CD4-positive, CD25-positive, alpha-beta regulatory T cell (primary cell): ENCODE measurements around the gene TMEM117. TPM values are rescaled to one million over a fixed set of nuclear protein-coding genes. Genes with fewer than 3 reads are reported as not detected.

Experiments
- ATAC-seq, 2 donors: fragments of 150-1000 bp; cut with Tn5 transposase; one replicate each; pipeline ENCODE4 v1.10.0; 2021; ENCODE audit warnings: low read depth in 2 of 2, moderate number of reproducible peaks in 2 of 2, moderate library complexity in 1 of 2
- DNase-seq, 3 donors: peaks; one replicate each; pipeline versions ENCODE4 v3.0.0 to v3.0.0-alpha.2; 2012 to 2022; ENCODE audit warnings: mixed read lengths in 1 of 3
- H3K27ac ChIP-seq: one replicate; pipeline ENCODE4 v1.7.0; 2013; ENCODE audit warnings: mild to moderate bottlenecking, low read length; ENCODE audit not compliant: insufficient read depth, poor library complexity, severe bottlenecking
- H3K27me3 ChIP-seq: one replicate; pipeline ENCODE4 v1.7.0; 2013; ENCODE audit warnings: low read length; ENCODE audit not compliant: control insufficient read depth, insufficient read depth
- H3K36me3 ChIP-seq: one replicate; pipeline ENCODE4 v1.7.0; 2013; ENCODE audit warnings: mild to moderate bottlenecking, low read length, moderate library complexity; ENCODE audit not compliant: control insufficient read depth, insufficient read depth
- H3K4me1 ChIP-seq: 2 replicates; pipeline ENCODE4 v1.7.0; 2013; ENCODE audit warnings: mild to moderate bottlenecking, low read length; ENCODE audit not compliant: insufficient read depth, control insufficient read depth, poor library complexity, severe bottlenecking
- H3K4me3 ChIP-seq: one replicate; pipeline ENCODE4 v1.7.0; 2013; ENCODE audit warnings: low read depth, mild to moderate bottlenecking, low read length, moderate library complexity
- H3K9me3 ChIP-seq, 2 experiments: 1 replicate in 1 of 2; 2 replicates in 1 of 2; pipeline ENCODE4 v1.7.0; 2013; ENCODE audit warnings: low read length in 2 of 2, mild to moderate bottlenecking in 1 of 2, moderate library complexity in 1 of 2; ENCODE audit not compliant: control insufficient read depth in 2 of 2
- H3K27ac Mint-ChIP-seq, 3 donors: one replicate each; pipeline ENCODE4 v1.8.0; 2020 to 2022; ENCODE audit warnings: mild to moderate bottlenecking in 3 of 3, mixed read lengths in 3 of 3, moderate library complexity in 2 of 3
- H3K27me3 Mint-ChIP-seq: one replicate; pipeline ENCODE4 v1.8.0; 2022; ENCODE audit warnings: mild to moderate bottlenecking, mixed read lengths
- H3K36me3 Mint-ChIP-seq: one replicate; pipeline ENCODE4 v1.8.0; 2020; ENCODE audit warnings: mixed read lengths
- H3K4me1 Mint-ChIP-seq, 4 donors: one replicate each; pipeline ENCODE4 v1.8.0; 2020 to 2022; ENCODE audit warnings: mixed read lengths in 4 of 4, mild to moderate bottlenecking in 1 of 4
- H3K4me3 Mint-ChIP-seq, 4 donors: one replicate each; pipeline ENCODE4 v1.8.0; 2020 to 2022; ENCODE audit warnings: mild to moderate bottlenecking in 4 of 4, mixed read lengths in 4 of 4, moderate library complexity in 3 of 4
- H3K9me3 Mint-ChIP-seq, 7 donors: one replicate each; pipeline ENCODE4 v1.8.0; 2020 to 2022; ENCODE audit warnings: mixed read lengths in 7 of 7, mild to moderate bottlenecking in 3 of 7, moderate library complexity in 2 of 7
- polyA plus RNA-seq, 4 donors: library from polyadenylated mRNA; unstranded; fragments of 300-500 nt; fragmentation: Illumina TruSeq; gene quantifications; one replicate each; pipeline ENCODE4 v1.2.3, GENCODE V29; 2021
- total RNA-seq: library from RNA; stranded (reverse); gene quantifications from one replicate; pipeline ENCODE4 v1.2.3, GENCODE V29; 2022

Gene TMEM117
- total and polyA plus RNA-seq, 5 donors from 2014 or later, result 2.4 to 4.7 (median 3.2) TPM

DNA sequence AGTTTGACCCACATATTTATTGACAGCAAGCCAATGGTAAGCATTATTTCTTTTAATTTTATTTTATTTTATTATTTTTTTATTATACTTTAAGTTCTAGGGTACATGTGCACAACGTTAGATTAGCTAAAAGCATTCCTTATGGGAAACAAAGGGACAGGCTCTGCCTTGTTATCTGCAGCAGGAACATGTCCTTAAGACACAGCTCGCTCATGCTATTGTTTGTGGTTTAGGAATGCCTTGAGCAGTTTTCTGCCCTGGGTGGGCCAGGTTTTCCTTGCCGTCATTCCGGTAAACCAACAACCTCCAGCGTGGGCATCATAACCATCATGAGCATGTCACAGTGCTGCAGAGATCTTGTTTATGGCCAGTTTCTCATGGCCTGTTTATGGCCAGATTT is 370.2 kb downstream of the TMEM117 start:
- H3K4me1 Mint-ChIP-seq, result no peaks in the 10 kb centered on the region
- no peak overlapping the region for H3K27ac Mint-ChIP-seq
- no peak overlapping the region for H3K4me3 ChIP-seq

DNA sequence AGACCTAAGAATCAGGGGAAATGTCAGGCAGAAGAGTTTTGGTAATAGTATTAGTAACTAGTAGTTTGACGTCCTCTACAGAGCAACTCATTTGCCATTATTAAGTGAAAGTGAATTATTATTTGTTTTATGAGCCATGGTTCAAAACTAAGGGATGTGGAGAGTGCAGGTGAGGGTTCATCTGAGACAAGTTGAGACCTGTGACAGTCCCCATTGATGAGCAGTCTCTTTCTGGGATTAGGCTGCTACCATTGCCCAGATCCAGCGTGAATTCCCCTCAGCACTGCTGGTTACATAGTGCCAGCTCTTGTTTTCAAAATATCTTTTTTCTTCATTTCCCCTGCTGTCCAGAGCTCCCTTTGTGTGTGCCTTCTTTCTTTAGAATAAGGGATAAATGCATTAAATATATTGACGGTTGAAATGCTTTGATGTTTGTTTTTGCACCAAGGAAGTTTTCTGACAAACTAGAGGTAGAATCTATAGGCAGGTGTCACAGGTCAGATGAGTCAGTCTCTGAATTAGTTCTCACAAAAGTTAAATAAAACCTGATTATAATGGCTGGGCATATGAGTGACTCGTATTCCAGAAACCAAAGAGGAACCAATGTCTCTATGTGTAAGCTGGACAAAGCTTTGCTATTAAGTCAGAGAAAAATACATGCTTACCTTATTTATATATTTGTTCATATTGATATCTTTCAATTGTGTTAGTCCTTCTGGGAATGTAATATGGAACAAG is 381.4 kb downstream of the TMEM117 start:
- Histone ChIP-seq H3K9me3 (no peaks in the 10 kb centered on the region), H3K27me3 (no peaks in the 10 kb centered on the region), H3K36me3 (no peaks in the 10 kb centered on the region), H3K27ac (no peak overlapping the region), H3K4me3 (no peak overlapping the region), H3K4me1 (no peaks in the 10 kb centered on the region)
- H3K4me1 Mint-ChIP-seq, result no peaks in the 10 kb centered on the region
- no peaks in the 10 kb centered on the region for H3K27me3 Mint-ChIP-seq
- DNase-seq (no peak), ATAC-seq (no peak)
- H3K9me3 Mint-ChIP-seq, result peaks cover 0 to 6% (median 4%) of the 10 kb centered on the region in 7 donors
- no peak overlapping the region for H3K27ac Mint-ChIP-seq
- no peak overlapping the region for H3K4me3 Mint-ChIP-seq
- H3K36me3 Mint-ChIP-seq, result peaks cover 9% of the 10 kb centered on the region

More for the DNA sequence above, 370.2 kb downstream of the TMEM117 start:
- DNase-seq (no peak), ATAC-seq (no peak)
- no peak overlapping the region for H3K4me3 Mint-ChIP-seq
- Histone ChIP-seq H3K27me3 (no peaks in the 10 kb centered on the region), H3K36me3 (no peaks in the 10 kb centered on the region), H3K4me1 (no peaks in the 10 kb centered on the region), H3K9me3 (no peaks in the 10 kb centered on the region), H3K27ac (no peak overlapping the region)
- H3K27me3 Mint-ChIP-seq, result no peaks in the 10 kb centered on the region
- no peaks in the 10 kb centered on the region for H3K36me3 Mint-ChIP-seq
- H3K9me3 Mint-ChIP-seq, result peaks cover 1 to 13% (median 9%) of the 10 kb centered on the region in 7 donors

DNA sequence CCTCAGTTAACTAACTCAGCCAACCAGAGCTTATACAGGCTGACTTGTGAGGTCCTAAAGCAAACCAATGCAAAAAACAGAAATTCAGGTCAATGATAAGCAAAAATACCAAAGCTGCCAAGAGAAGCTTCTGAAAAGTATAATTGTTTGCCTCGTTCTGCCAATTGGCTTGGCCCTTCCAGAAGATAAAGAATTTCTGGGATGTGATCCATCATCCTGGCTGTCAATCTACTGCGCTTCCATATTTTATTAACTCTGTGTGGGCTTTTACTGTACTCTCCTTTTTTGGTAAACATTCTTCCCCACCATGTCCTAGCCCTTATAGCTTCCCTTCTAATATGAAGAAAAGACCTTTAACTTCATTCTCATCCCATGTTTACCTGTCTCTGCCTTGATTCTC is 387.9 kb downstream of the TMEM117 start:
- Mint-ChIP-seq H3K9me3 (peaks cover 0 to 5% (median 0%) of the 10 kb centered on the region in 7 donors), H3K27ac (no peak overlapping the region), H3K4me1 (peaks cover 0 to 4% (median 0%) of the 10 kb centered on the region in 4 donors), H3K36me3 (no peaks in the 10 kb centered on the region), H3K4me3 (no peak overlapping the region), H3K27me3 (no peaks in the 10 kb centered on the region)
- DNase-seq (no peak), ATAC-seq (no peak)
- no peaks in the 10 kb centered on the region for H3K9me3 ChIP-seq
- no peaks in the 10 kb centered on the region for H3K4me1 ChIP-seq
- no peak overlapping the region for H3K27ac ChIP-seq
- no peak overlapping the region for H3K4me3 ChIP-seq
- no peaks in the 10 kb centered on the region for H3K36me3 ChIP-seq
- H3K27me3 ChIP-seq, result no peaks in the 10 kb centered on the region

DNA sequence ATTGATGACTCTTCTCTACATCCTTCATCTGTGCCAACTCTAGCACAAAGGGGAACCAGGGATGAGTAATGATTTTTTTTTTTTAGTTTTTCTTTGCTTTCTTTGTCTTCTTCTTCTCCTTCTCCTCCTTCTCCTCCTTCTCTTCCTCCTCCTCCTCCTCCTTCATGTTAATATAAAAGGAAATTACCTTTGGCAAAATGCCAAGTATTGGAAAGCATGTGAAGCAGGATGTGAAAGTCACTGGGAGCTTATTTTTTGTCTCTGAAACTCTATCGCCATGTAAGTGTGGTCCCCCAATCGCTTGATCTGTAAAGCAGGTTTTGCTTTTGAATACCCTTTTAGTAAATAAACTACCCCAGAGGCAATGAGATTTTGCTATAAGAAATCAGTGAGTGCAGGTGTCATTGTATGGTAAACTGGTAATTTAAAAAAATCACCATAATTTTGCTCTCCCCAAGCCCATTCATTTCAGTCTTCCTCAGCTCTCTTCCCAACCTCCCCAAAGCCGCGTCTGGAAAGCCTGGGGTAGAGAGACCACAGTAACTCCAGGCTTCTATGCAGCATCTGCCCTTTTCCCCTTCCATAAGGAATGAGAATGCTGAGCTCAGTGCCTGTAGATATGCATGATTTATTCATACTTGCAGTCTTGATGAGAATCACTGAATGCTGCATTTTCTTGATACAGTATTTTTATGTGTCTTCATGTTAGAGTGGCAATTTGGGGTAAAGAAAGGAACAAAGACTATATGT is 388.7 kb downstream of the TMEM117 start:
- Histone ChIP-seq H3K4me1 (no peaks in the 10 kb centered on the region), H3K27me3 (no peaks in the 10 kb centered on the region), H3K27ac (no peak overlapping the region), H3K4me3 (no peak overlapping the region), H3K9me3 (no peaks in the 10 kb centered on the region), H3K36me3 (no peaks in the 10 kb centered on the region)
- ATAC-seq, result no peak
- no peaks in the 10 kb centered on the region for H3K36me3 Mint-ChIP-seq
- H3K27ac Mint-ChIP-seq, result peak overlapping the region in 1 of 3 donors; percentile 2
- peaks cover 0 to 4% (median 0%) of the 10 kb centered on the region in 4 donors for H3K4me1 Mint-ChIP-seq
- H3K27me3 Mint-ChIP-seq, result no peaks in the 10 kb centered on the region
- no peak for DNase-seq
- H3K4me3 Mint-ChIP-seq, result no peak overlapping the region
- peaks cover 0 to 5% (median 0%) of the 10 kb centered on the region in 7 donors for H3K9me3 Mint-ChIP-seq

DNA sequence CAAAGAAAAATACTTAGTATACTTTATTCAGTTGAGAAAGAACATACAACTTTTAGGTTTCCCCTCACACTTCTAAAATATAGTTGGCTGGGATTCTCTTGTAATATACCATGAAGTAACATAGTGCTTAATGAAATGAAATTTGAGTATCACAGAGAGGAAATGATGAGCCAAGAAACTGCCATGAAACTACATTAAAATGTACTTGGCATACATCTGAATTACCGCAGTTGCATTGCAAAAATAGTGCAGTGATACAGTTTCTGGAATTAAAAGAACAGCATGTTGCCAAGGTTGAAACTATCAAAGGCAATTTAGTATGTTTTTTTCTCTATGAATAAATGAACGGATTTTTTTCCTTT is 389.2 kb downstream of the TMEM117 start:
- H3K36me3 Mint-ChIP-seq, result no peaks in the 10 kb centered on the region
- peaks cover 0 to 4% (median 0%) of the 10 kb centered on the region in 4 donors for H3K4me1 Mint-ChIP-seq
- no peaks in the 10 kb centered on the region for H3K4me1 ChIP-seq
- H3K27me3 Mint-ChIP-seq, result no peaks in the 10 kb centered on the region
- H3K4me3 ChIP-seq, result no peak overlapping the region
- H3K27me3 ChIP-seq, result no peaks in the 10 kb centered on the region
- H3K9me3 Mint-ChIP-seq, result peaks cover 0 to 5% (median 0%) of the 10 kb centered on the region in 7 donors
- no peak overlapping the region for H3K27ac Mint-ChIP-seq
- no peaks in the 10 kb centered on the region for H3K9me3 ChIP-seq
- no peak for DNase-seq
- no peaks in the 10 kb centered on the region for H3K36me3 ChIP-seq
- no peak for ATAC-seq
- H3K27ac ChIP-seq, result no peak overlapping the region
- H3K4me3 Mint-ChIP-seq, result no peak overlapping the region

DNA sequence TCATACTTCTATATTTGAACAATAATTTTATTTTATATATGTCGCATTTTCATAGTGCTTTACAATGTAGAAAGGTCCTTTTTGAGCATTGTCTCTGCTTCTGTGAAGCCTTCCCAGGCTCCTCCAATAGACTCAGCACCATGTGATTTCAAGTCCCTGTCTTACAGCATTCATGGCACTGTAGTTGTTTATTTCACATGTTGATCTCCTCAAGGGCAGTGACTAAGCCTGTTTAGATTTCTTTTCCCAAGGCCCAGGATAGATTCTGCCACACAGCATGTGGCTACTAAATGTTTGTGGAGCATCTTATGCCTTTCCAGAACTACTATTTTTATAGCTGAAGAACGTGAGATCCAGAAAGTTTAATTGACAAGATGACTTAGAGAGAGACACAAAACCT is 391.7 kb downstream of the TMEM117 start:
- DNase-seq (no peak), ATAC-seq (no peak)
- no peak overlapping the region for H3K4me3 Mint-ChIP-seq
- Histone ChIP-seq H3K27me3 (no peaks in the 10 kb centered on the region), H3K4me1 (no peaks in the 10 kb centered on the region), H3K4me3 (no peak overlapping the region), H3K9me3 (no peaks in the 10 kb centered on the region), H3K36me3 (no peaks in the 10 kb centered on the region), H3K27ac (no peak overlapping the region)
- H3K27me3 Mint-ChIP-seq, result no peaks in the 10 kb centered on the region
- H3K9me3 Mint-ChIP-seq, result peaks cover 0 to 4% (median 0%) of the 10 kb centered on the region in 7 donors
- H3K4me1 Mint-ChIP-seq, result peaks cover 0 to 4% (median 0%) of the 10 kb centered on the region in 4 donors
- H3K36me3 Mint-ChIP-seq, result no peaks in the 10 kb centered on the region
- no peak overlapping the region for H3K27ac Mint-ChIP-seq

DNA sequence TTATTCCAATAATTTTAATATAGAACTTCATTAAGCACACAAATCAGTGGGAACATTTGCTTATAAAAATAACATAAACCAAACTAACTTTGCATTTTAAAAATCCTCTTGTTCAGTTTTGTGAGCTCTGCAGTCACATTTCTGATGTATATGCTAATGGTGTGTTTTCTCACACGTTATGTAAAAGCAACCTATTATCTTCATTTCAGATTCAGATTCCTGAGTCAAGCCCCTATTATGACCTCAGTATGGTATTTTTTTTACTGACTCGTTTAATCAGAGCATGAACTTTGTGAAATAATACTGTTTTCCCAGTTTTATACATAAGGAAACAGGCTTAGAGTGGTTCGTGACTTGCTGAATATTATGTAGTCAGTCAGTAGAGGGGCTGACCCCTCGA is 394.0 kb downstream of the TMEM117 start:
- H3K4me3 Mint-ChIP-seq, result no peak overlapping the region
- Histone ChIP-seq H3K36me3 (no peaks in the 10 kb centered on the region), H3K27me3 (no peaks in the 10 kb centered on the region), H3K4me3 (no peak overlapping the region), H3K27ac (no peak overlapping the region), H3K9me3 (no peaks in the 10 kb centered on the region), H3K4me1 (no peaks in the 10 kb centered on the region)
- H3K4me1 Mint-ChIP-seq, result peaks cover 0 to 4% (median 0%) of the 10 kb centered on the region in 4 donors
- peaks cover 0 to 3% (median 0%) of the 10 kb centered on the region in 7 donors for H3K9me3 Mint-ChIP-seq
- no peak for ATAC-seq
- DNase-seq, result no peak
- H3K27ac Mint-ChIP-seq, result no peak overlapping the region
- H3K36me3 Mint-ChIP-seq, result no peaks in the 10 kb centered on the region
- H3K27me3 Mint-ChIP-seq, result no peaks in the 10 kb centered on the region
